Superior temporal gyrus (tissue), 1 donor: ENCODE data around the gene CSF1.

Experiments used
- DNase-seq: peaks from one replicate; pipeline ENCODE4 v3.0.0-alpha.2; 2016; ENCODE audit errors: extremely low spot score

CSF1 gene

GRCh38 chr1:109901524-109902145 lies 9.0 kb upstream of the CSF1 start:
- DNase-seq, result no peak

GRCh38 chr1:109902204-109902985 lies 8.3 kb upstream of the CSF1 start:
- no peak for DNase-seq

GRCh38 chr1:109903376-109903930 lies 7.2 kb upstream of the CSF1 start:
- no peak for DNase-seq

GRCh38 chr1:109904105-109904817 lies 6.4 kb upstream of the CSF1 start:
- peak; percentile 90 for DNase-seq

- no peak for DNase-seq
Observed at GRCh38 chr1:109905491-109905890, 5.2 kb upstream of the CSF1 start.

GRCh38 chr1:109906160-109906838 lies 4.3 kb upstream of the CSF1 start:
- DNase-seq, result no peak

- DNase-seq, result no peak
Observed at GRCh38 chr1:109906839-109907180, 3.8 kb upstream of the CSF1 start.

GRCh38 chr1:109907190-109907774 lies 3.4 kb upstream of the CSF1 start:
- DNase-seq, result no peak

- DNase-seq, result no peak
Observed at GRCh38 chr1:109908836-109909235, 1.8 kb upstream of the CSF1 start.

- no peak for DNase-seq
Observed at GRCh38 chr1:109909561-109909960, 1.1 kb upstream of the CSF1 start.

- DNase-seq, result no peak
Observed at GRCh38 chr1:109910963-109911798, 532 bp downstream of the CSF1 start.

GRCh38 chr1:109912214-109912861 lies 1.7 kb downstream of the CSF1 start:
- DNase-seq, result no peak

- no peak for DNase-seq
Observed at GRCh38 chr1:109912873-109913272, 2.2 kb downstream of the CSF1 start.

- no peak for DNase-seq
Observed at GRCh38 chr1:109913360-109913879, 2.8 kb downstream of the CSF1 start.

- DNase-seq, result no peak
Observed at GRCh38 chr1:109914587-109915240, 4.1 kb downstream of the CSF1 start.

- no peak for DNase-seq
Observed at GRCh38 chr1:109917051-109917767, 6.6 kb downstream of the CSF1 start.

GRCh38 chr1:109917768-109918606 lies 7.3 kb downstream of the CSF1 start:
- no peak for DNase-seq

GRCh38 chr1:109918671-109919070 lies 8.0 kb downstream of the CSF1 start:
- DNase-seq, result no peak
